K562 (cell line): Measurements from ENCODE around the gene TFAP2D. TPM values are rescaled to one million over a fixed set of nuclear protein-coding genes. Genes with fewer than 3 reads are reported as not detected.

ENCODE experiments used
- CEBPG ChIP-seq, 3 experiments: fragments of 200-800 bp in 1 of 3; sonication (Bioruptor generic) in 1 of 3; sonication (generic) in 1 of 3; formaldehyde crosslinking in 1 of 3; IDR thresholded peaks in 2 of 3; conservative IDR thresholded peaks in 1 of 3; 2 replicates each; pipeline versions ENCODE4 v1.6.1 to v1.8.0; 2016 to 2022; ENCODE audit warnings: missing compliant biosample characterization in 2 of 3, missing genetic modification characterization in 2 of 3, mild to moderate bottlenecking in 1 of 3, missing genetic modification reagents in 1 of 3
- CREB1 ChIP-seq, 2 experiments: sonication (generic) in 1 of 2; formaldehyde crosslinking in 1 of 2; IDR thresholded peaks; 2 replicates each; pipeline versions ENCODE4 v1.6.1 to v1.8.0; 2012 to 2022; ENCODE audit warnings: inconsistent platforms in 1 of 2, mild to moderate bottlenecking in 1 of 2, missing genetic modification reagents in 1 of 2, moderate library complexity in 1 of 2
- HNRNPUL1 ChIP-seq: fragments of 200-400 bp; formaldehyde crosslinking; IDR thresholded peaks from 2 replicates; pipeline ENCODE4 v1.6.1; 2017; ENCODE audit warnings: low read length
- PHF8 ChIP-seq: fragments of 200-600 bp; sonication (generic); IDR thresholded peaks from 2 replicates; pipeline ENCODE4 v1.6.1; 2012; ENCODE audit warnings: mixed run types, mild to moderate bottlenecking, inconsistent platforms, low read length, moderate library complexity, borderline replicate concordance
- PRMT5 ChIP-seq: sonication (generic); formaldehyde crosslinking; IDR thresholded peaks from 2 replicates; pipeline ENCODE4 v1.5.0; 2020; ENCODE audit warnings: missing genetic modification reagents
- TSC22D4 ChIP-seq: fragments of 450-650 bp; IDR thresholded peaks from 2 replicates; pipeline ENCODE4 v1.6.1; 2016; ENCODE audit warnings: missing genetic modification characterization, missing biosample characterization, control low read depth
- ZKSCAN3 ChIP-seq: fragments of 250-450 bp; sonication (Bioruptor Pico); IDR thresholded peaks from 2 replicates; pipeline ENCODE4 v1.4.0; 2020
- ZNF143 ChIP-seq: sonication (generic); formaldehyde crosslinking; IDR thresholded peaks from 2 replicates; pipeline ENCODE4 v1.9.0; 2022; ENCODE audit warnings: mild to moderate bottlenecking, missing genetic modification reagents
- polyA plus RNA-seq, 8 experiments: library from polyadenylated mRNA; depleted of rRNA in 4 of 8; stranded (reverse) in 5 of 8; unstranded in 3 of 8; fragments of >200 nt; fragmentation: Nextera tagmentation in 2 of 8; fragmentation: Illumina TruSeq in 1 of 8; extraction: Ambion mirVana in 2 of 8; extraction: Trizol in 1 of 8; gene quantifications; 2 replicates each; pipeline versions ENCODE4 v1.2.1 to v1.2.3, GENCODE V29; 2011 to 2014; ENCODE audit warnings: inconsistent platforms in 1 of 8, missing spikeins in 1 of 8
- total RNA-seq, 7 experiments: library from RNA; depleted of rRNA in 6 of 7; stranded (reverse); fragments of >200 nt in 6 of 7; fragmentation: Illumina TruSeq in 2 of 7; extraction: Trizol in 2 of 7; gene quantifications; 2 replicates each; pipeline versions ENCODE4 v1.2.1 to v1.2.3, GENCODE V29; 2011 to 2021; ENCODE audit warnings: low replicate concordance in 1 of 7
- TF ChIP-seq, protein P1 (sequence below): fragments of 450-650 bp; IDR thresholded peaks from 2 replicates; pipeline ENCODE4 v1.6.1; 2016
- TF ChIP-seq, protein P2 (sequence below): sonication (generic); formaldehyde crosslinking; IDR thresholded peaks from 2 replicates; pipeline ENCODE4 v1.4.0; 2020; ENCODE audit warnings: mild to moderate bottlenecking, missing genetic modification reagents

TFAP2D gene
- total and polyA plus RNA-seq, 9 of the 15 experiments (the other 6 are each of a cell fraction or from before 2014, with no cell fraction given): not detected

- TF ChIP-seq CREB1 (IDR thresholded peaks at IDR 0.05): no peak
- TF ChIP-seq CREB1 (CRISPR knock-in tag; IDR thresholded peaks at IDR 0.05): no peak
- no peak for TF ChIP-seq PHF8
- TF ChIP-seq, protein P1, sequence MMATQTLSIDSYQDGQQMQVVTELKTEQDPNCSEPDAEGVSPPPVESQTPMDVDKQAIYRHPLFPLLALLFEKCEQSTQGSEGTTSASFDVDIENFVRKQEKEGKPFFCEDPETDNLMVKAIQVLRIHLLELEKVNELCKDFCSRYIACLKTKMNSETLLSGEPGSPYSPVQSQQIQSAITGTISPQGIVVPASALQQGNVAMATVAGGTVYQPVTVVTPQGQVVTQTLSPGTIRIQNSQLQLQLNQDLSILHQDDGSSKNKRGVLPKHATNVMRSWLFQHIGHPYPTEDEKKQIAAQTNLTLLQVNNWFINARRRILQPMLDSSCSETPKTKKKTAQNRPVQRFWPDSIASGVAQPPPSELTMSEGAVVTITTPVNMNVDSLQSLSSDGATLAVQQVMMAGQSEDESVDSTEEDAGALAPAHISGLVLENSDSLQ: no peak
- no peak for TF ChIP-seq ZKSCAN3 (CRISPR knock-in tag)
- no peak for TF ChIP-seq CEBPG (CRISPR knock-in tag; IDR thresholded peaks at IDR 0.05)
- TF ChIP-seq CEBPG (tag; conservative IDR thresholded peaks at IDR 0.05 in 1 of 2, IDR thresholded peaks at IDR 0.05 in 1 of 2): no peak
- TF ChIP-seq HNRNPUL1: no peak
- TF ChIP-seq, protein P2, sequence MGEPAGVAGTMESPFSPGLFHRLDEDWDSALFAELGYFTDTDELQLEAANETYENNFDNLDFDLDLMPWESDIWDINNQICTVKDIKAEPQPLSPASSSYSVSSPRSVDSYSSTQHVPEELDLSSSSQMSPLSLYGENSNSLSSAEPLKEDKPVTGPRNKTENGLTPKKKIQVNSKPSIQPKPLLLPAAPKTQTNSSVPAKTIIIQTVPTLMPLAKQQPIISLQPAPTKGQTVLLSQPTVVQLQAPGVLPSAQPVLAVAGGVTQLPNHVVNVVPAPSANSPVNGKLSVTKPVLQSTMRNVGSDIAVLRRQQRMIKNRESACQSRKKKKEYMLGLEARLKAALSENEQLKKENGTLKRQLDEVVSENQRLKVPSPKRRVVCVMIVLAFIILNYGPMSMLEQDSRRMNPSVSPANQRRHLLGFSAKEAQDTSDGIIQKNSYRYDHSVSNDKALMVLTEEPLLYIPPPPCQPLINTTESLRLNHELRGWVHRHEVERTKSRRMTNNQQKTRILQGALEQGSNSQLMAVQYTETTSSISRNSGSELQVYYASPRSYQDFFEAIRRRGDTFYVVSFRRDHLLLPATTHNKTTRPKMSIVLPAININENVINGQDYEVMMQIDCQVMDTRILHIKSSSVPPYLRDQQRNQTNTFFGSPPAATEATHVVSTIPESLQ (CRISPR knock-in tag): no peak
- no peak for TF ChIP-seq ZNF143
- TF ChIP-seq TSC22D4: no peak
- no peak for TF ChIP-seq PRMT5 (CRISPR knock-in tag)
These were observed 4.5 kb upstream of the TFAP2D start (continued) for GRCh38 chr6:50708664-50709365.
